Measurements from ENCODE around the gene AVEN. TPM values are rescaled to one million over a fixed set of nuclear protein-coding genes. Genes with fewer than 3 reads are reported as not detected.

Gene AVEN
- polyA plus RNA-seq, 2 donors: 8.2 to 11.1 TPM

DNA sequence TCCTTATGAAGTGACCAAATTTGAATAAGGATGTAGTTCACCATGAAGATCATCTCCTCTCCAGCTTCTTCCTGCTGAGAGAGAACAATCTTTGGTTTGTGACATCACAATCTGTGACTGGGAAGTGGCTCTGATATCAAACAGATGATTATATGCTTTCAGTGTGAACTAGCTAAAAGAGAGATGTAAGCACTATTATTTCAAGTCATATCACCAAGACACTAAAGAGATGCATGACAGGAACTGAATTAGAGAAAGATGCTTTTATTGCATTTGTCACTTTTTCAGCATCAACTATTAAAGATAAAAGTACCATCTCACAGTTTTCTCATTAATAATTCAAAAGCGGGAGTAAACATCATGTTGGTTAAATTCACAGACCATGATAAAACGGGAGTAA lies 67.2 kb downstream of the AVEN start:
- Histone ChIP-seq H3K4me3 (ENCODE audit: low read depth in 1 of 2, low read length in 2 of 2) (no peak overlapping the region), H3K36me3 (ENCODE audit: control insufficient read depth in 2 of 2, insufficient read depth in 2 of 2, low read length in 1 of 2) (no peaks in the 10 kb centered on the region), H3K27me3 (ENCODE audit: control insufficient read depth in 1 of 2, insufficient read depth in 2 of 2, low read length in 2 of 2) (no peaks in the 10 kb centered on the region), H3K27ac (ENCODE audit: low read depth in 2 of 2, low read length in 1 of 2) (no peak overlapping the region), H3K9me3 (ENCODE audit: control insufficient read depth in 2 of 2, insufficient read depth in 1 of 2, low read depth in 1 of 2, low read length in 1 of 2) (no peaks in the 10 kb centered on the region), H3K4me1 (ENCODE audit: control insufficient read depth in 2 of 2, insufficient read depth in 2 of 2, low read length in 1 of 2) (no peaks in the 10 kb centered on the region)
- WGBS, 2 donors: 91 to 97% methylated on average over 2 of the region's 2 CpGs

DNA sequence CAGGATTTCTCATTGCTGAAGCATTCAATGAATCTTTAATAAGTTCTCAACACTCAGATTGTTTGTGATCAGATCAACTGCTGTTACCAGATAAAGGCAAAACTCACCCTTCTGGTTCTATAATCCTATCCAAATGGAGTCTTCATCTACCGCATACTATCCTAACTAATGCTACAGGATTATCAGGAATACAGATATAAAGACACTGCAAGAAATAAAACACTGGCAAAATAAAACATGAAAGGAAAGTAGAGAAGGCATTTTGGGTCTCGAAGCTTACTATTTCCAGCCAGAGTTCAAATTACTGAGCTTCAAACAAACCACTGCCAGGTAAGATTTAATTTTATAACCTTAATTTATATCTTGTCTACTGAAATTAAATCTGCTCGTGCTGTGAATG lies 70.2 kb downstream of the AVEN start:
- 67 to 79% methylated on average over 3 of the region's 3 CpGs for WGBS, 2 donors

DNA sequence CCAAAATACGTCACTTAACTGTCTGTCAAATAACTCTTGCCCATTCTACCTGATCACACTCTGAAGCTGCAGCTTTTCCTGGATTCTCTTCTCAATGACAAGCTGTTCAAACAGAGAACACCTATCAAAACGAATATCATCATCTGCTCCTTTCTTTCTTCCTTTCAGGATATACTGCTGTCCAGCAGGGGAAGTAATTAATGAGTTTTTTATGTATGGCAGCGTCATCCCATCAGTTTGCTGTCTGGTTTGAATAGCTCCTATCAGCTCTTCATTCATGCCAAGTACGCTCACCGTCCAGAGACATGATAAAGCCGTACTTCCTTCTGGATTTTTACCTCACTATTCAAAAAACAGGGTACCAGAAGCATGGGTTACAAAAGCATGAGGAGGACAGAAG lies 70.8 kb downstream of the AVEN start, which contains the start of gene CHRM5:
Gene CHRM5 (plus strand): TSS at position 274 of the 400 bp plus-strand sequence. CDS start 94,221 bp downstream, outside the sequence.
- no peak within 1 kb of the TSS for H3K4me3 ChIP-seq (ENCODE audit: low read depth in 1 of 2, low read length in 2 of 2)
- H3K27ac ChIP-seq (ENCODE audit: low read depth in 2 of 2, low read length in 1 of 2): no peak within 1 kb of the TSS
- no peaks in the 10 kb centered on the region for H3K27me3 ChIP-seq (ENCODE audit: control insufficient read depth in 1 of 2, insufficient read depth in 2 of 2, low read length in 2 of 2)
- 61 to 62% methylated on average over 6 of the region's 6 CpGs for WGBS, 2 donors
- H3K4me1 ChIP-seq (ENCODE audit: control insufficient read depth in 2 of 2, insufficient read depth in 2 of 2, low read length in 1 of 2): no peaks in the 10 kb centered on the region
- no peaks in the 10 kb centered on the region for H3K9me3 ChIP-seq (ENCODE audit: control insufficient read depth in 2 of 2, insufficient read depth in 1 of 2, low read depth in 1 of 2, low read length in 1 of 2)
- no peaks in the 10 kb centered on the region for H3K36me3 ChIP-seq (ENCODE audit: control insufficient read depth in 2 of 2, insufficient read depth in 2 of 2, low read length in 1 of 2)

More for the DNA sequence above, 70.2 kb downstream of the AVEN start:
- Histone ChIP-seq H3K36me3 (ENCODE audit: control insufficient read depth in 2 of 2, insufficient read depth in 2 of 2, low read length in 1 of 2) (no peaks in the 10 kb centered on the region), H3K27ac (ENCODE audit: low read depth in 2 of 2, low read length in 1 of 2) (no peak overlapping the region), H3K4me1 (ENCODE audit: control insufficient read depth in 2 of 2, insufficient read depth in 2 of 2, low read length in 1 of 2) (no peaks in the 10 kb centered on the region), H3K9me3 (ENCODE audit: control insufficient read depth in 2 of 2, insufficient read depth in 1 of 2, low read depth in 1 of 2, low read length in 1 of 2) (no peaks in the 10 kb centered on the region), H3K4me3 (ENCODE audit: low read depth in 1 of 2, low read length in 2 of 2) (no peak overlapping the region), H3K27me3 (ENCODE audit: control insufficient read depth in 1 of 2, insufficient read depth in 2 of 2, low read length in 2 of 2) (no peaks in the 10 kb centered on the region)

DNA sequence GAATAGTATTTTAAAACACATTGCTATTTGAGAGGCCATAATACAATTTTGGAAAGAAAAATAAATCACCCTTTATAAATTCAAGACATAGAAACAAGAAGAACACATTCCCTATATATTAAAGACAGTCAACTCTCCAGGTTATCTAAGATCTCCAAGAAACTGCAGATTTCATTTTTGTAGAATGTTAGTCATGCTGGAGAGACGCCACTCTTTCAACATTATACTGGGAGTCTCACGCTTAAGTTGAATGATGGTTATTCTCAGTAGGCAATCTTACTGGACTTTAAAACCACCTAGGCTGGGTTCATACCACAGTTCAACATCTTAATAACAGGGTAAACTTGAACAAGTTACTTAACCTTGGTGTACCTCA lies 74.4 kb downstream of the AVEN start:
- Histone ChIP-seq H3K4me3 (ENCODE audit: low read depth in 1 of 2, low read length in 2 of 2) (no peak overlapping the region), H3K9me3 (ENCODE audit: control insufficient read depth in 2 of 2, insufficient read depth in 1 of 2, low read depth in 1 of 2, low read length in 1 of 2) (no peaks in the 10 kb centered on the region), H3K27ac (ENCODE audit: low read depth in 2 of 2, low read length in 1 of 2) (no peak overlapping the region), H3K27me3 (ENCODE audit: control insufficient read depth in 1 of 2, insufficient read depth in 2 of 2, low read length in 2 of 2) (no peaks in the 10 kb centered on the region), H3K4me1 (ENCODE audit: control insufficient read depth in 2 of 2, insufficient read depth in 2 of 2, low read length in 1 of 2) (no peaks in the 10 kb centered on the region), H3K36me3 (ENCODE audit: control insufficient read depth in 2 of 2, insufficient read depth in 2 of 2, low read length in 1 of 2) (no peaks in the 10 kb centered on the region)
- 97 to 99% methylated on average over 2 of the region's 2 CpGs for WGBS, 2 donors

DNA sequence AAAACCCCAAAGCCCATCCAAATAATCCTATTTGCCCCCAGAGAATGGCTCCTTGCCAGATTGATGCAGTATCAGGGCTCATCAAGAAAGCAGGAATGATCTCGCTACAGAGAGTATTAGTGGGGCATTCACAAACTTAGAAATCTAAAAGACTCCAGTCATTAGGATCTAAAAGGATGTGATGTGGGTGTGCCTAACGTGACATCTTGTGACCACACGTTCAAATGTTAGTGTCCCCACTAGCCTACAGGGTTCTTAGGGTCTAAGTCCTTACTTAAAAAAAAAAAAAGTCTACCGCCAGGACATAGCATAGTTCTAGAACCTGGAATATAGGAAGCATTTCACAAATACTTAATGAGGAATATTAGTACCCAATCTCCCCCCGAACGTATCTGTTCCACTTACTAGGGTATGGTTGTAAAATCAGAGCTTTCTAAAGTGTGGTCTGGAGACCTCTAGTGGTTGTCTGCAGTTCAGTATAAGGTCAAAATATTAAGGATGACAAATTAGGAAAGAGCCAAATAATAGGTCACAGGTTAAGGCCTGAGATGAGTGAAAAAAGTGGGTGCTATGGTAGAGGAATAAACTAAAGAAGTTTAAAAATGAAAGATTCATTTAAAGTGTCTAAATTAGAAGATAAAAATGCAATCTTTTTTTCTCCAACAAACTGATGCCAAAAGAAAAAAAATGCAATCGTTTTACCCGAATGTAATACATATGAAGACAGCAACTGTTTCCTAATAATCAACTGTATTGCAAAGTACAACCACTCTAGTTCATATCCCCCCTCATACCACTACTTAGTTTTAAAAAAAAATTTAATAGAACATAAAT lies 75.0 kb downstream of the AVEN start:
- Histone ChIP-seq H3K4me3 (ENCODE audit: low read depth in 1 of 2, low read length in 2 of 2) (no peak overlapping the region), H3K36me3 (ENCODE audit: control insufficient read depth in 2 of 2, insufficient read depth in 2 of 2, low read length in 1 of 2) (no peaks in the 10 kb centered on the region), H3K27me3 (ENCODE audit: control insufficient read depth in 1 of 2, insufficient read depth in 2 of 2, low read length in 2 of 2) (no peaks in the 10 kb centered on the region), H3K4me1 (ENCODE audit: control insufficient read depth in 2 of 2, insufficient read depth in 2 of 2, low read length in 1 of 2) (no peaks in the 10 kb centered on the region), H3K9me3 (ENCODE audit: control insufficient read depth in 2 of 2, insufficient read depth in 1 of 2, low read depth in 1 of 2, low read length in 1 of 2) (no peaks in the 10 kb centered on the region), H3K27ac (ENCODE audit: low read depth in 2 of 2, low read length in 1 of 2) (no peak overlapping the region)
- 61 to 63% methylated on average over 8 of the region's 8 CpGs for WGBS, 2 donors

DNA sequence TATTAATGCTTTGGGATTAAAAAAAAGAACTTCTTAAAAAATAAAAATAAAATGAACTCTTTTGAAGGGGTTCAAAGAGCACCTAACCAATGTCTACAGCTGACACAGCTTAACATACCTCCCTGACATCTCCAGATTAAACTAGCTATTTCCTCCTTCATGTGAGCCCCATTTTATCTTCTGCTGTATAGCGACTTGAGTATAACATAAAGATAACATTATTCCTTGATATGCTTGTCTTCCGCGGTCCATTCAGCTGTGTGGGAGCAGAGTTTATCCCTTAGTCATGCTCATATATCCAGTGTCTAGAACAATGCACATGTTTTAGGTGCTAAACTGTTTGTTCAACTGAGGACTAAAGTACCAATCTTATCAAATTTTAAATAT lies 78.5 kb downstream of the AVEN start:
- Histone ChIP-seq H3K4me1 (ENCODE audit: control insufficient read depth in 2 of 2, insufficient read depth in 2 of 2, low read length in 1 of 2) (no peaks in the 10 kb centered on the region), H3K4me3 (ENCODE audit: low read depth in 1 of 2, low read length in 2 of 2) (no peak overlapping the region)
- WGBS, 2 donors: 83 to 88% methylated on average over 3 of the region's 3 CpGs

DNA sequence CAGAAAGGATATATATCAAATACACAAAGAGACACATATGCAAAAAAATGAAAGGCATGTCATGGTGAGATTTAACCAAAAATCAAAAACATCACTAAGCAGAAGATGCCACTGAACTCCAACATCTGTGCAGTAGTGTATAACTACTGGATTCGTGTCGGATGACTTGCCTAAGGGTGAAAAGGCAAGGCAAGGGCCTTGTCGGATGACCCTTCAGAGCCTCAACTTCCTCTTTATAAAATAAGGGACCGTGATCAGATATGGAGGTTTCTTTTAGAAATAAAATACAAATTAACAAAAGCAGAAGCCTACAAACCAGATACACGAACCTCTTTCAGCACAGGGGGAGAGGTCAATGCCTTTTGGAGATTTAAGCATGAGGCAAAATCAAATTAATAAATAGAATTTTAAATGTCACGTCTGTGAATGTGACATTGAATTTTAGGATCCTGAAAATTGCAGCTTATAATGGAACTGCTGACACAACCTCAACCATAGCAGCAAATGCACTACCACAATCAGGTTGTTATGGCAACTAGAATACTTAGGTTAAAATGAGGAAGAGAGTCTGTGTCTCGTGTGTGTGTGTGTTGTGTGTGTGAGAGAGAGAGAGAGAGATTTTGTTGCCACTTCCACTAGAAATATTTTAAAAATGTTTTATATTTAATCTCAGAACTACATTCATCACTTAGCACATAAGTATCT lies 79.0 kb downstream of the AVEN start:
- Histone ChIP-seq H3K4me3 (ENCODE audit: low read depth in 1 of 2, low read length in 2 of 2) (no peak overlapping the region), H3K9me3 (ENCODE audit: control insufficient read depth in 2 of 2, insufficient read depth in 1 of 2, low read depth in 1 of 2, low read length in 1 of 2) (no peaks in the 10 kb centered on the region), H3K36me3 (ENCODE audit: control insufficient read depth in 2 of 2, insufficient read depth in 2 of 2, low read length in 1 of 2) (no peaks in the 10 kb centered on the region), H3K27ac (ENCODE audit: low read depth in 2 of 2, low read length in 1 of 2) (no peak overlapping the region), H3K27me3 (ENCODE audit: control insufficient read depth in 1 of 2, insufficient read depth in 2 of 2, low read length in 2 of 2) (no peaks in the 10 kb centered on the region), H3K4me1 (ENCODE audit: control insufficient read depth in 2 of 2, insufficient read depth in 2 of 2, low read length in 1 of 2) (no peaks in the 10 kb centered on the region)
- 83% methylated on average over 7 of the region's 7 CpGs for WGBS, 2 donors

More for the DNA sequence above, 78.5 kb downstream of the AVEN start:
- Histone ChIP-seq H3K9me3 (ENCODE audit: control insufficient read depth in 2 of 2, insufficient read depth in 1 of 2, low read depth in 1 of 2, low read length in 1 of 2) (no peaks in the 10 kb centered on the region), H3K27ac (ENCODE audit: low read depth in 2 of 2, low read length in 1 of 2) (no peak overlapping the region), H3K27me3 (ENCODE audit: control insufficient read depth in 1 of 2, insufficient read depth in 2 of 2, low read length in 2 of 2) (no peaks in the 10 kb centered on the region), H3K36me3 (ENCODE audit: control insufficient read depth in 2 of 2, insufficient read depth in 2 of 2, low read length in 1 of 2) (no peaks in the 10 kb centered on the region)

DNA sequence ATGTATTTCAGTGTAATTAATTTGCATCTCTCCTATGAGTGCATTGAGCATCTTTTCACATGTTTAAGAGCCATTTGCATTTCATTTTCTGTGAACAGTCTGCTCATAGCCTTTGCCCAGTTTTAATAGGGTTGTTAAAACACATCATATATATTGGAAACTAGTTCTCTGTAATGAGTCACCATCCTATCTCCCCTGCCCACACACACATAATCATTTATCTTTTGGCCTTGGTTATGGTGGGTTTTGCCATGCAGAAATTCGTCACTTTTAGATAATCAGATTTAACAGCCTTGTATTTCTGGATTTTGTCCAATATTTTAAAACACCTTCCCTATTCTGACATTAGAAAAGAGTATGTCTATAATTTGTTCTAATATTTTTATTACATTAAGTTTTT lies 82.6 kb downstream of the AVEN start:
- no peaks in the 10 kb centered on the region for H3K4me1 ChIP-seq (ENCODE audit: control insufficient read depth in 2 of 2, insufficient read depth in 2 of 2, low read length in 1 of 2)
- WGBS, 2 donors: 30 to 55% methylated on average over 1 of the region's 1 CpG
- no peaks in the 10 kb centered on the region for H3K9me3 ChIP-seq (ENCODE audit: control insufficient read depth in 2 of 2, insufficient read depth in 1 of 2, low read depth in 1 of 2, low read length in 1 of 2)
- no peaks in the 10 kb centered on the region for H3K27me3 ChIP-seq (ENCODE audit: control insufficient read depth in 1 of 2, insufficient read depth in 2 of 2, low read length in 2 of 2)
- no peak overlapping the region for H3K27ac ChIP-seq (ENCODE audit: low read depth in 2 of 2, low read length in 1 of 2)
- no peaks in the 10 kb centered on the region for H3K36me3 ChIP-seq (ENCODE audit: control insufficient read depth in 2 of 2, insufficient read depth in 2 of 2, low read length in 1 of 2)
- no peak overlapping the region for H3K4me3 ChIP-seq (ENCODE audit: low read depth in 1 of 2, low read length in 2 of 2)

DNA sequence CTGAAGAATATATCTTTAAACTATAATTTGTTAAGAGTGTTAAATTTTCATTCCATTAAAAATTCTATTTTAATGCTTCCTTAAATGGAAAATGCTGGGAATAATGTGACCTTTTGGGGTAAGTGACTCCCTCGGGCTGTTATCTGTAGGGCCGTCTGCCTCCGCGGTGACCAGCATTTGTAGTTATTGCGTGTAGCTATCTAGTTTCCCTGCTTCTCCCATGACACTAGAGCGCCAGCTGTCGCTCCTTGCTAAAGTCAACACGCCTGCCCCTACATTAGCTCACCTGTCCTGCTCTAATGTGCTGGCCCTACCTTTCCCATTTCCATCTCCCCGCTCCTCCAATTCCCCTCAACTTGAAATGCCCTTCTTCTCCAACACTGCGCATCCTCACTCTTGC lies 83.1 kb downstream of the AVEN start:
- no peaks in the 10 kb centered on the region for H3K27me3 ChIP-seq (ENCODE audit: control insufficient read depth in 1 of 2, insufficient read depth in 2 of 2, low read length in 2 of 2)
- no peaks in the 10 kb centered on the region for H3K9me3 ChIP-seq (ENCODE audit: control insufficient read depth in 2 of 2, insufficient read depth in 1 of 2, low read depth in 1 of 2, low read length in 1 of 2)
- no peaks in the 10 kb centered on the region for H3K36me3 ChIP-seq (ENCODE audit: control insufficient read depth in 2 of 2, insufficient read depth in 2 of 2, low read length in 1 of 2)
- H3K4me3 ChIP-seq (ENCODE audit: low read depth in 1 of 2, low read length in 2 of 2): no peak overlapping the region
- no peak overlapping the region for H3K27ac ChIP-seq (ENCODE audit: low read depth in 2 of 2, low read length in 1 of 2)
- no peaks in the 10 kb centered on the region for H3K4me1 ChIP-seq (ENCODE audit: control insufficient read depth in 2 of 2, insufficient read depth in 2 of 2, low read length in 1 of 2)
- WGBS, 2 donors: 77 to 82% methylated on average over 10 of the region's 10 CpGs
